Choroid plexus epithelial cell (primary cell): ENCODE measurements around the gene EHMT1.

Experiments used
- DNase-seq: peaks from one replicate; pipeline ENCODE4 v3.0.0-alpha.2; 2010; ENCODE audit warnings: low read depth
- H3K4me3 ChIP-seq: 2 replicates; pipeline ENCODE4 v1.5.1; 2011; ENCODE audit warnings: low read depth, mild to moderate bottlenecking, control low read depth, low read length, moderate library complexity
- TF ChIP-seq, protein P1 (sequence below): conservative IDR thresholded peaks from 2 replicates; pipeline ENCODE4 v1.5.1; 2011; ENCODE audit warnings: low read depth, mild to moderate bottlenecking, control low read depth, inconsistent platforms, low read length, moderate library complexity

The EHMT1 gene

DNA sequence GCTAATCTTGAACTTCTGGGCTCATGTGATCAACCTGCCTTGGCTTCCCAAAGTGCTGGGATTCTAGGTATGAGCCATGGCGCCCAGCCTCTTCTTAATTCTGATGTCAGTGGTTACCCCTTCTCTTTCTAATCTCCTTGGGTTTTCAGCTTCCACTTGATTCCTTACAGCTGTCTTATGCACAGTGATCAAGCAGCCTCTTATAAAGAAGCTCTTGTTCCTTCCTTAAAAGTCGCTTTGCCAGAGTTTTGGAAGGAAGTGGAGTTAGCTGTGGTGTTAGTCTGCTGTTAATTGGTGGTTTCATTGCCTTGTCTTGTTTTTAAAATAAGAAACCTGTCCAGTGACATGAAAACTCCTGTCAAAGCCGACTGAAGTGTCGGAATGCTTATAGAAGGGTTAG, 130.7 kb downstream of the EHMT1 start:
- H3K4me3 ChIP-seq: no peak overlapping the region
- TF ChIP-seq, protein P1, sequence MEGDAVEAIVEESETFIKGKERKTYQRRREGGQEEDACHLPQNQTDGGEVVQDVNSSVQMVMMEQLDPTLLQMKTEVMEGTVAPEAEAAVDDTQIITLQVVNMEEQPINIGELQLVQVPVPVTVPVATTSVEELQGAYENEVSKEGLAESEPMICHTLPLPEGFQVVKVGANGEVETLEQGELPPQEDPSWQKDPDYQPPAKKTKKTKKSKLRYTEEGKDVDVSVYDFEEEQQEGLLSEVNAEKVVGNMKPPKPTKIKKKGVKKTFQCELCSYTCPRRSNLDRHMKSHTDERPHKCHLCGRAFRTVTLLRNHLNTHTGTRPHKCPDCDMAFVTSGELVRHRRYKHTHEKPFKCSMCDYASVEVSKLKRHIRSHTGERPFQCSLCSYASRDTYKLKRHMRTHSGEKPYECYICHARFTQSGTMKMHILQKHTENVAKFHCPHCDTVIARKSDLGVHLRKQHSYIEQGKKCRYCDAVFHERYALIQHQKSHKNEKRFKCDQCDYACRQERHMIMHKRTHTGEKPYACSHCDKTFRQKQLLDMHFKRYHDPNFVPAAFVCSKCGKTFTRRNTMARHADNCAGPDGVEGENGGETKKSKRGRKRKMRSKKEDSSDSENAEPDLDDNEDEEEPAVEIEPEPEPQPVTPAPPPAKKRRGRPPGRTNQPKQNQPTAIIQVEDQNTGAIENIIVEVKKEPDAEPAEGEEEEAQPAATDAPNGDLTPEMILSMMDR: no peak
- no peak for DNase-seq

DNA sequence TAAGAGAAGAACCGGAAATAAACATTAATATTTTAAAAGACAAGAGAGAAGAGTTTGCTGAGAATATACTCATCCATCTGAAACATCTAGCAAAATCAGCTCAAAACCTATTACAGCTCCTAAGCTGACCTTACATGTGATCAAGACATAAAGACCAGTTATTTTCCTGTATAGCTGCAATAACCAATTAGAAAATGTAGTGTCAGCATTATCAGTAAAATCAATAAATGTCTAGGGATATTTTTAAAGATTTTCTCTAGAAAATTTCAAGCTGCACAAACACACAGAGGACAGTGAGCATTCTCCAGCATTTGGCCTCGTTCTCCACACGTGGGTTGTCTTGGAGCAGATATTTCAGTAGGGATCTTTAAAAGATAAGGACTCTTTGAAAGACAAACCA, 131.2 kb downstream of the EHMT1 start:
- no peak for DNase-seq
- no peak overlapping the region for H3K4me3 ChIP-seq
- TF ChIP-seq, protein P1: no peak

DNA sequence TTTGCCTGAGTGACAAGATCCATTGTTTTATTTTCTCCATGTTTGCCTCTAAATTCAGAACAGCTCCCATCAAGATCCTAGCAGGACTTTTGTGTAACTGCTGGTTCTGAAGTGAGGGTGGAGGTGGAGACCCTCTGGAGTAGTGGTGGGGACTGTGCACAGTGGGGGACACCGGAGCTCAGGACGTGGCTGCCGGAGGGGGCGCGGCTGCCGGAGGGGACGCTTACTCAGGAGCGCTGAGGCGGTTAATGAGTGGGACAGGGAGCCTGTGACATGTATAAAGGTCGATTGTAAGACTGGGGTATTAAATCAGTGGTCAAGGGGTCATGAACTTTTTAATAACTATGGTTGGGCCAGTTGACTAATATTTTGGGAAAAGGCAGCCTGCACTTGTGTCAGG, 131.8 kb downstream of the EHMT1 start:
- DNase-seq: no peak
- TF ChIP-seq, protein P1: no peak
- no peak overlapping the region for H3K4me3 ChIP-seq

DNA sequence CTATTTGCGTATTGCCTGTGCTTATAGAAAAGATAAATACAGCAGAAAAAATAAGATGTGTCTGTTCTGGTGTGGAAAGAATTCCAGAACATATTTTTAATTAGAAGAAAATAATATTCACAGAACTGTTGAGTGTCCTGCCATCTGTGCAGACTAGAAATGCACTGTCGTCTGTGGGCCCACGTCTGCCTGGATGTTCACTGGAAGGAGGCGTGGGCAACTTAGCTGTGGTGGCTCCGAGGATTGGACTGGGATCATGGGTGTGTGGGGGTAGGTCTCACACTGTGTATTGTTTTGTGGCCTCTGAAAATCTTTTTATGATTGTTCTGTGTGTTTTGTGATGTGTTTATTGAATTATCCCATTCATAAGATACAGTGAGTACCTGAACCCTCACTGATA, 132.8 kb downstream of the EHMT1 start:
- H3K4me3 ChIP-seq: no peak overlapping the region
- DNase-seq: no peak
- TF ChIP-seq, protein P1: no peak

DNA sequence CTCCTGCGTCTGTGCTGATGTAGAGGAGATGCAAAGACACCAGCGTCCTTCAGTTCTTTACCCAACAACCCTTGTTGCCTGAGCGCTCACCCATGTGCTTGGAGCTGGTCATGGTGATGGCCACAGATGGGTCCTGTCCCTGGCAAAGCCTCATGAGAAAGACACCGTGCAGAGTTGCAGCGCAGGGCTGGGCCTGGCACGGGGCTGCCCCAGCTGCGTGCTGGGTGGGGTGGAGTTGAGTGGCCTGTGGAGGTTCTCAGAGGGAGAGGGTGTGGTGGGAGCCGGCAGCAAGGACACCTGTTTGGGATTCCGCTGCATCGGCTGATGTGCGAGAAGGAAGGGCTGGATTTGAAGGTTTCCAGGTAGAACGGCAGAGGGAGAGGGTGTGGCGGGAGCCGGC, 133.6 kb downstream of the EHMT1 start:
- DNase-seq: no peak
- H3K4me3 ChIP-seq: no peak overlapping the region
- TF ChIP-seq, protein P1: no peak

DNA sequence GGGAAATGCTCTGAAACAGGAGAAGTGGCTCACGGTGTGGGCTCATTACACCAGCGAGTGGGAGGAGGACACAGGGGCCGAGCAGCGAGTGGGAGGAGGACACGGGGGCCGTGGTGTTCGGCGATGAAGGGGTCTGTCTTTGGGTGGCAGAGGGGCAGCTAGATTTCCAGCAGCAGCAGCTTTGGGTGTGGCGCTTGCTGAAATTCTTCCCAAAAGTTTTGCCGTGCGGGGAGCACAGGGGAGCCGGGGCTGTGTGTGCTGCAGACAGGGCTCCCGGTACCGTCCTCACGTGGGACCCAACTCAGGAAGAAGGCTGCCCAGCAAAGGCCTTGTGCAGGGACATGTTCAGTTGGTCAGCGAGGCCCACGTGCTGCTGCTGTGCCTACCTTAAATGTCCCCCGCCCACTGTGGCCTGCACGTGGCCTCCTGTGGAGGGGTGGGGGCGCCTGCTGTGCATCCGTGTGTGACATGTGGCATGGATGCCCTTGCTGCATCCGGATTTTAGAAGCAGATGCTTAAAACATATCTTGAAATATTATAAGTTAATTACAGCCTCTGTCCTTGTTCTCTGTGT, 134.5 kb downstream of the EHMT1 start:
- no peak for DNase-seq
- no peak overlapping the region for H3K4me3 ChIP-seq
- TF ChIP-seq, protein P1: no peak

DNA sequence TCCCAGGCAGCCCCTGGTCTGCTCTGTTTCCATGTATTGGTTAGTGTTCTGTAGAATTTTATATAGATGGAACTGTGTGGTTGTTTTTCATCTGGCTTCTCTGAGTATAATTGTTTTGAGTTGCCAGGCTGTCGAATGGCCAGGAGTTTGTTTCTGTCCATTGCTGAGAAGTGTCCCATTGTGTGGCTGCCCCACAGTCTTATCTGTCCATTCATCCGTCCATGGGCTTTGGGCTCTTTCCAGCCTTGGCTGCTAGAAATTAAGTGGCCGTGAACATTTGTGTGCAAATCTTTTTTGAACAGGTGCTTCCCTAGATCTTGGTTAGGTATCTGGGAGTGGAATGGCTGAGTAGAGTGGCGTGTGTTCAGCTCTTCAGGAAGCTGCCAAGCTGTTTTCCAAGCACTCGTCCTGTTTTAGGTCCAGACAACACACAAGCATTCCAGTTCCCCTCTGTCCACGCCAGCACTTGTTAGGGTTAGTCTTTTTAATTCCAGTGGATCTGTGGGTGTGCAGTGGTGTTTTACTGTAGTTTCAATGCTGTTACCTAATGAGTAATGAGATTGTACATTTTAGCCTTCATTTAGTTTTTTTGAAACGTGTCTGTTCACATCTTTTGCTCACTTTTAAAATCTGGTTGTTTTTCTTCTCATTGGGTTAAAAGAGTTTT, 136.6 kb downstream of the EHMT1 start:
- H3K4me3 ChIP-seq: no peak overlapping the region
- no peak for DNase-seq
- TF ChIP-seq, protein P1: no peak
